Tibial nerve (tissue), 4 donors: Measurements from ENCODE around the gene OPCML.

Experiments
- EP300 ChIP-seq, 2 donors: sonication (generic); formaldehyde crosslinking; IDR thresholded peaks; one replicate each; pipeline ENCODE4 v1.6.1; 2017; ENCODE audit warnings: antibody characterized with exemption in 2 of 2, mild to moderate bottlenecking in 1 of 2
- TF ChIP-seq, protein P1 (sequence below), 5 experiments: fragments of 200-600 bp in 3 of 5; fragments of 450-650 bp in 2 of 5; sonication (generic) in 3 of 5; IDR thresholded peaks; one replicate each; pipeline ENCODE4 v1.5.1; 2016 to 2019; ENCODE audit warnings: antibody characterized with exemption in 5 of 5, mild to moderate bottlenecking in 3 of 5, moderate library complexity in 2 of 5

DNA sequence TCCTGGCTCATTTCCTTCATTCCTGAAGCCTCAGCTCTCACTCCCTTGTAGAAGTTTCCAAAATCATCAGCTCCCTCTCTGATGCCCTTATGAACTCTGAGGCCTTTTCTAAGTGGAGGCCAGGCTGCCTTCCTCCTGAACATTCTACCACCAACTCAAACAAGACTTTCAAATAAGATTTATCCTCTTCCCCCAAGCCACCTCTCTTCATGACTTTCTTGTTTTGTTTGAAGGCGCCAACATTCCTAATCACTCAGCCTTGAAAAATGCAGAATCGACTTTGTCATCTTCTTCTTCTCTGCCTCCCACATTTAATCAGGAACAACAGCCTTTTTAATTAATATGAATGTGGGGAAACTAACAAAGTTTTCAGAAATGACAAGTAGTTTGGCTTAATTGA lies 927.9 kb downstream of the OPCML start:
- TF ChIP-seq, protein P1, sequence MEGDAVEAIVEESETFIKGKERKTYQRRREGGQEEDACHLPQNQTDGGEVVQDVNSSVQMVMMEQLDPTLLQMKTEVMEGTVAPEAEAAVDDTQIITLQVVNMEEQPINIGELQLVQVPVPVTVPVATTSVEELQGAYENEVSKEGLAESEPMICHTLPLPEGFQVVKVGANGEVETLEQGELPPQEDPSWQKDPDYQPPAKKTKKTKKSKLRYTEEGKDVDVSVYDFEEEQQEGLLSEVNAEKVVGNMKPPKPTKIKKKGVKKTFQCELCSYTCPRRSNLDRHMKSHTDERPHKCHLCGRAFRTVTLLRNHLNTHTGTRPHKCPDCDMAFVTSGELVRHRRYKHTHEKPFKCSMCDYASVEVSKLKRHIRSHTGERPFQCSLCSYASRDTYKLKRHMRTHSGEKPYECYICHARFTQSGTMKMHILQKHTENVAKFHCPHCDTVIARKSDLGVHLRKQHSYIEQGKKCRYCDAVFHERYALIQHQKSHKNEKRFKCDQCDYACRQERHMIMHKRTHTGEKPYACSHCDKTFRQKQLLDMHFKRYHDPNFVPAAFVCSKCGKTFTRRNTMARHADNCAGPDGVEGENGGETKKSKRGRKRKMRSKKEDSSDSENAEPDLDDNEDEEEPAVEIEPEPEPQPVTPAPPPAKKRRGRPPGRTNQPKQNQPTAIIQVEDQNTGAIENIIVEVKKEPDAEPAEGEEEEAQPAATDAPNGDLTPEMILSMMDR (IDR thresholded peaks at IDR 0.05), result no peak
- TF ChIP-seq EP300 (IDR thresholded peaks at IDR 0.05), result no peak
